Anterior cingulate cortex (tissue), 58 donors: Measurements from ENCODE around the gene G3BP2.
A peak's percentile ranks its signal among the peaks of the same experiment; 100 is the strongest.
"Not testable (repeated sequence)": the region's sequence is repeated elsewhere in the genome, so short reads cannot be mapped to it uniquely, and the experiment has no call there.

Source experiments
- DNase-seq, 58 donors: peaks; one replicate each; lab custom pipeline; 2025; lab: John Stamatoyannopoulos, UW

Gene G3BP2

DNA sequence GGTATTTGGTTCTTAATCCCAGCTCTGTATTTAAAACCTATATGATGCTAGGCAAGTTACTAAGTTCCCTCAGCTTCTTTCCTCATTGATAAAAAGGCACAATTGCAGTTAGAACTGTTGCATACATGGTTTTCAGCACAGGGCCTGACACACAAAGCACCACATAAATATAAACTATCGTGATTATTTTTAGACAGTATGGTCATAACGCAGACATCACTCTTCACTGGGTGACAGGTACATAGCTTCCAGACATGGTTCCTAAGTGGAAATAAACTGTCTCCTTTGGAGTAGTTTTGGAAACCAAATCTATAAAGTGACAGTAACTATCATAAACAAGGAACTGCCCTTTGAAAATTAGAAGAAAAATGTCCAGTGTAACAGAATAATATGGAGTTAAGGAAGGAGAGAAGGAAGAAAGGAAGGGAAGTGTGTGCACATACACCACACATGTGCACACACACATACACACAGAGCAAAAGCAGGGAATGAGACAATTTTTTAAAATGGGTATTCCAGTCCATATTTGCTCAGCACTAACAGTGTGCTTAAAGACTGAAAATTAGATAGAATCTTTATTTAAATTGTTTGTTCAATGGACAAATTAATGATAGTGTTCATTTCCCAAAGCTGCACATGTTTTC lies 12.5 kb upstream of the G3BP2 start:
- DNase-seq, result no peak

DNA sequence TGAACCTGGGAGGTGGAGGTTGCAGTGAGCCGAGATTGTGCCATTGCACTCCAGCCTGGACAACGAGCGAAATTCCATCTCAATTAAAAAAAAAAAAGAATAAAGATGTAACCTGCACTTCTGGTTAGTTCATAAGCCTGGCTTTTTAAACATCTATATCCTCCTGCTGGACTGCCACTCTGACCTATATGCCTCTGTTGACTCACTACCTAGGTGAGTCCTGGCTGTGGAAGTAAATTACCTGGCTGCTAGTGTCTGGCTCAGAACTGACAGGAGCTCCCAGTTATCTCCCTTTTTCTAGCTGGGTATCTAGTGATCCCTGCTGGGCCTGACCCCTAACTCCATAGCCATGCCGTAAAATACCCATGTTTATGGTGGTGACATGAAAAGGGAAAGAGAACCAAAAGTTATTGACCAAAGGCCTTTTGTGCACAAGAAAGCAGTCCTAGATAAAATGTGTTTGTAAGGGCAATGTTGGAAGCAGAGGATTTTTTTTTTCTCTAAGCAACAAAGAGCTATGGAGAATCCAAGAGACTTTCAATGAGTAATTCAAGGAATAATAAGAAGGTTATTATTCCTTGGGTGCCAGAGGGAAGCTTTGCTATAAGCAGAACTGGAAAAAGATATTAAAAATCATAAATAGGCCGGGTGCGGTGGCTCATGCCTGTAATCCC lies 10.4 kb upstream of the G3BP2 start:
- DNase-seq, result no peak

DNA sequence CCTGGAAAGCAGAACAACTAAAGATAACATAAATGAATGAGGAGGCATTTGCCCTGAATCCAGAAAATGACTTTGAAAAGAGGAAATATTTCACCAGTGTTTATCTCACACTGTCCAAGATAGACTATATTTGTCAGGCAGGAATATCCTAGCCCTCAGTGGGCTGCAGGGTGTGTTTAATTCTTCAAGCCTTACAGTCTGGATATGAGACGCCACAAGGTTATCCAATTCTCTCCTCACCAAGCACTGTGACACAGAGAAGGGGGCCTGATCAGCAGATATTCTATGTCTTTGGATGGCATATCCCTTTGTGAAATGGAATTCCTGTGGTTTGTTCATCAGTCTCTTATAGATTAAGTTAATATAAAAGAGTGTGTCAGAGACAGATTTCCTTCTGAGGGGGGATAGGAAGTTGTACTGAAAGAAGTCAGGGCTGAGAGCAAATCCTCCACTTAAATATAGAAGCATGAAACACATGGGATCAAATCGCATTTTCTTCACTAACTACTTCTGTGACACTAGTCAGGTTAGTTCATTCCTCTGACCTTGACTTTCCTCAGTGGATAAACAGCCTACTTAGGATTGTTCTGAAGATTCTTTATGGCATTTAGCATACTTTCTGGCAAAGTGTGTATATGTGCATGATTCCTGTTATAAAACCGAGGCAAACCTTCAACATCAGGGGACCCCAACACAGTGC lies 6.8 kb upstream of the G3BP2 start:
- DNase-seq, result no peak

DNA sequence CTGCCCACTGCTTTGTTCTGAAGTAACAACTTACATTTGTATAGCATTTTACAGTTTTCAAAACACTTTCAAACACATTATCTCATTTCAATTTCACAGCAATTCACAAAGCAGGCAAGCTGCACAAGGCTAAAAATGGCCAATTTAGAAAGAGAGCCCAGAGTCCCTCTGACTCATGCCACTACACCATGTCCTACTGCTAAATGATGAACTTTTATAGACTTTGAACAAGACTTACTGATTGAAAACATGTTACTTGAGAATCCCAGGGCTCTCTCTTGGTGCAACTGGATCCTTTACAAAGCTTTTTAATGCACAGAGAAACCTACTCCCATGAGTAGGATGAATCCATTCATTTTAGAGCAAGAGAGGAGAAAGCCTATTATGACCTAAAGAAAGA lies 5.8 kb upstream of the G3BP2 start:
- DNase-seq, result peak in 4 of 58 donors; percentile 1 to 37 (median 12)

DNA sequence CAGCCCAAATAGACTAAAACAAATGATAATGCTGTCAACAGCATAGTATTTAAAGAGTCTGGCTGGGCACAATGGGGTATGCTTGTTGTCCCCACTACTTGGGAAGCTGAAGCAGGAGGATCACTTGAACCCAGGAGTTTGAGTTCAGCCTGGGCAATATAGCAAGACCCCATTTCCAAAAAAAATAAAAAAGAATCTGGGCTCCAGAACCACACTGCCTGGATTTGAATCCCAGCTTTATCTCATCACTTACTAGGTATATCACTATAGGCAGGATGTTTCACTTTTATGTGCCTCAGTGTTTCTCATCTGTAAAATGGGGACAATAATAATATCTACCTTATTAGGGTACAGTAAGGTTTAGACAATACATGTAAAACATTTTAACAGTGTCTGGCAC lies 5.3 kb upstream of the G3BP2 start:
- no peak for DNase-seq

DNA sequence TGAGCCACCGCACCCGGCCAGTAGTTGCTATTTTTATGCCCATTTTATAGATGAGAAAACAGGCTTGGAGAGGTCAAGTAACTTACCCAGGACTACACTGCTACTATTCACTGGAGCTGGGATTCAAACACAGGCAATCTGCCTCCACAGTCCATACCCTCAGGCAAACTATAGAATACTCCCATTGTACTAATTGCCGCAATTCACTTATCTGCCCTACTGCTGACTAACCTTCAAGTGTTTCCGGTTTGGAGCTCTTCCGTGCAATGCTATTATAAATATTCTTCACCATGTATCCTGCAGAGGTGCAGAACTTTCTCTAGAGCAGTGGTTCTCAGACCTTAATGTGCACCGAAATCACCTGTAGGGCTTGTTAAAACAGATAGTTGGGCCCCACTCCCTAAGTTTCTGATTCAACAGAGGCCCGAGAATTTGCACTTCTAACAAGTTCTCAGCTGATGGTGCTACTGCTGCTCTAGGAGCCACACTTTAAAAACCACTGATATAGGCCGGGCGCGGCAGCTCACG lies 1.9 kb upstream of the G3BP2 start:
- DNase-seq, result no peak

DNA sequence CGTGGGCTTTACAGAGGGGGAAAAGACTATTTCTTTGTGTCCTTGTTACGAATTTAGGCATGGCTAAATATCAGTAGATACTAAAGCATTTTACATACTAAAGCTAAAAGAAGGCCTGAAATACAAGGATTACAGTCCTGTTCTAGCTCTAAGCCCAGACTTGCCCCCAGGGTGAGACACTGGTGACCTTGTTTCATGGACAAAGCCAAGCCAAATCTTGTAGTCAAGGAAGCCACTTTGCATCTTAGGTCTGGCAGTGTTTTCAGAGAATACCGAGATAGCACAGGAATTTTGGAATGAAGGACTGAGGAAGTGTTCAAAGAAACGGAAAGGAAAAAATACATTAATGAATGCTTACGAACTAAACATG lies 733 bp upstream of the G3BP2 start:
- DNase-seq, result peak in 1 of 58 donors; percentile 22

DNA sequence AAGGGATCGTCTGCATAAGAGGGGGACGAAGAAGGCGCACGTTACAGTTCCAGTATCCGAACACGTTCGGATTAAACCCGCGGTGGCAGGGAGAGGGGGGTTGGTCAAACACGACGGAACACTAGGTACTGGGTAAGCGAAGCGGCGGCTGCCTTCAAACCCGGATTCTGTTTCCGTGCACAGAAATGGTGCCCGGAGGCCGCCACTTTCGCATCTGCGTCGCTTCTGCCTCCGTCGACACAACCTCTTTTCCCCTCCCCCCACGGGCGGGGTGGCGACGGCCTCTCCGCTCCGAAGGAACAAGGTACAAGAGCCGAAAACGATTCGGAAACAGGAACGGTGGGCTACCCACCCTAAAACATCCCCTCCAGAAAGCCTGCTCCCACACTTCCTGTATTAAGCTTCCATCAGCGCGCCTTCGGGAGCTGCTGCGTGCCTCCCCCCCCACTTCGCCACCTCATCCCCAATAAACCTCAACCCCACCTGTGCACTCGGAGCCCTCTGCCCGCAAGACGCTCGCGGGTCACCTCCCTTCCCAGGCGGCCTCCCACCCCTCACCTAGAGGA lies 667 bp downstream of the G3BP2 start:
- DNase-seq, result peak in 56 of 58 donors; percentile 5 to 81 (median 54)

DNA sequence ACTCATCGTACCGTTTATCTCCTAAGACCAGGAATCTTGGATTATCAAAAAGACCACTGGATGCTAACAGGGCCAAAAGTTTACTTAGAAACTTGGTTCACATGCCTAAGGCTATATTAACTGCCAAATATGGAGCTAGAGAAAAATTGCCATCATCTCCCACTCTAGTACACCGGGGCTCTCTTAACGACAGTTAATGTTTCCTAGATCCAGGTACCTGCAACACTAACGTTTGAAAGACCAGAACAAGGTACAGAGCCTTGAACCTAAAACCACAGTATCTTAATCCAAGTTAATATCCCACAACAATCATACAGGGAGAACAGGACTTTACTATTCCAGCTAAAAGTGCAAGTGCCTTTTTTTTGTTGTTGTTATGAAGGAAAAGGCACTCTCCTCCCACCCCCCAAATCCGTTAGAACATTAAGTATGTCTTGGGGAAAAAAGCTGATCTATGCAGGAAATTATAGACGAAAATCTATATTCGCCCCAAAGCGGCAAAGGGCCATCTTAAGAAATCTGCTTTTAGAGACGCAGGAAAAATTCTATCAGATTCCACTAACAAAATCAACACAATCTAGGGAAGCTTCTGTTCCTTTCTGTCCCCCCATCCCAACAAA lies 1.3 kb downstream of the G3BP2 start:
- no peak for DNase-seq

DNA sequence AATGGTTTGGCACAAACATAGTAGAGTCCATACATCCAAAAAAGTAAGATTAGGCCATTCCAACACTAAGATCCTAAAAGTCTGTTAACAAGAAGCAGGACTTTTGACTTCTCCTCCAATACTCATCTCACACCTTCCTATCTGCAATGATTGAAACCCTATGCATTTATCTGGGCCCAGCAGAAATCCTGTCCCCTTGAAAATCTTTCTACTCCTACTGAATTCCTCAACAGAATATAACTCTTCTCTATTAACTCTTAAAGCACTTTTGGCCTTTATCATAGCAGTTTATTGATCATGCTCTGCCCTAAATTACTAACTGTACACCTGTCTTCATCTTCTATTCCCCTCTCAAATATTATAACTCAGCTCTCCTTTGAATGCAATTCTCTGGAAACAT lies 4.6 kb downstream of the G3BP2 start:
- no peak for DNase-seq

DNA sequence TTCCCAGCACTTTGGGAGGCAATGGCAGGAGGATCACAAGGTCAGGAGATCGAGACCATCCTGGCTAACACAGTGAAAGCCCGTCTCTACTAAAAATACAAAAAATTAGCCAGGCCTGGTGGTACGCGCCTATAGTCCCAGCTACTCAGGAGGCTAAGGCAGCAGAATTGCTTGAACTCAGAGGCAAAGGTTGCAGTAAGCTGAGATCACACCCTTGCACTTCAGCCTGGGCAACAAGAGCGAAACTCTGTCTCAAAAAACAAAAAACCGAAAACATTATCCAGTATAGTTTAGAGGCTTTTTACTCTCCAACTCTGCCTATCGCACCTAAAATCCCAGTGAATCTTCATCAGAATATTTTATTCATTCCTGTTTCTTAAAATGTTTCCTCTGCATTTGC lies 5.6 kb downstream of the G3BP2 start:
- not testable (repeated sequence) for DNase-seq

DNA sequence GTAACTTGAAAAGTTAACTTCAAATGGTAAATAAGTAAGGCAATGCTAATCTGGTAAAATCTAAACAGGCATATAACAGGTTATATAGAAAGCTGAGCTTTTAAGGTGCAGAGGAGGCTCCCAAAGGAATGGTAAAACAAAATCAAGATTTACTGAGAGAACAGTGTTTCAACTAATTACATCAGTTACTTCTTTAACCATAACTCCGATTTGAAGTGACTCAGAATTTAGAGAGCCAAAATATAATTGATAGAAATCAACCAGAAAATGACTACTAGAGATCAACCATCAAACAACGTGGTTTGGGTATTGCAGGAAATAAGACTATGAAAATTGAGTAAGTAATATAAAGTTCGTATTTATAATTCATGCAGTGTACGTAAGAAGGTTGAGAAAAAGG lies 6.9 kb downstream of the G3BP2 start:
- DNase-seq, result no peak

DNA sequence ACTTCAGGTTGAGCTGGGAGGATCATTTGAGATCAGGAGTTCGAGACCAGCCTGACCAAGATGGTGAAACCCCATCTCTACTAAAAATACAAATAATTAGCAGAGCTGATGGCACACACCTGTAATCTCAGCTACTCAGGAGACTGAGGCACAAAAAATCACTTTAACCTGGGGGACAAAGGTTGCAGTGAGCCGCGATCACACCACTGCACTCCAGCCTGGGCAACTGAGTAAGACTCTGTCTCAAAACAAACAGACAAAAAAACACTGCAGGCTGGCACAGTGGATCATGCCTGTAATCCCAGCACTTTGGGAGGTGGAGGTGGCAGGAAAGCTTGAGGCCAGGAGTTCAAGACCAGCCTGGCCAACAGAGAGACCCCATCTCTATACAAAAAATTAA lies 8.6 kb downstream of the G3BP2 start:
- not testable (repeated sequence) for DNase-seq

DNA sequence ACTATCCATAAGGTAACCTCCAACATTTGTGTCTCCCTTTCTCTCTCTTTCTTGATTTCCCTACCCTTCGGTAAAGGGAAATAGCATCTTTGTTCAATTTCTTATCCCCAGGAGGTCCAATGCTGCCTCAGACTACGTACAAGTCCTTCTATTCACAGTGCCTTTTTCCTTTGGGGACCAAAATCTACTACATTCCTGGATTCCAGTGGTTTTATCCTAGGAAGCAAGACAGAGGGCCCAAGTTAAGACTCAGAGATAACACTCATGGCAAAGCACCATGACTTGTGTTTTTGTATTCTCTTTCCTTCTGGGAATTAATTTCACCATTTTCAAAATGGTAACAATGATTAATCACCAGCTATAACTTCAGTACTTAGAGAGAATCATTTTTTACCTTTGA lies 10.6 kb downstream of the G3BP2 start:
- no peak for DNase-seq

DNA sequence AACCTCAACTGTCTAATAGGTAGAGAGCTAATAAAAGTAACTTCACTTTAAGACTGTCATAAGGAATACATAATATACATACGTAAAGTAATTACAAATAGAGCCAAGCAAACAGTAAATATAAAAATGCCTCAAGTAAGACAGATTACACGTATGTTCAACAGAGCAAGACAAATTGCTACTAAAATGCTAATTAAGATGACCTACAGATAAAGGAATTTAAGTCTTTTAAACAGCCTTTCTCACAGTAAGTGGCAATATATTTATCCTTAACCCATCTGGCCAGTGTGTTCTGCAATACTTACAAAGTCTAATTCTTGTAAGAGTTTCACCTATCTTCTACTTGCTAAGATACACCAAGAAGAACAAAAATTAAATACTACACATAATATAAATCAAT lies 12.7 kb downstream of the G3BP2 start:
- DNase-seq, result no peak

DNA sequence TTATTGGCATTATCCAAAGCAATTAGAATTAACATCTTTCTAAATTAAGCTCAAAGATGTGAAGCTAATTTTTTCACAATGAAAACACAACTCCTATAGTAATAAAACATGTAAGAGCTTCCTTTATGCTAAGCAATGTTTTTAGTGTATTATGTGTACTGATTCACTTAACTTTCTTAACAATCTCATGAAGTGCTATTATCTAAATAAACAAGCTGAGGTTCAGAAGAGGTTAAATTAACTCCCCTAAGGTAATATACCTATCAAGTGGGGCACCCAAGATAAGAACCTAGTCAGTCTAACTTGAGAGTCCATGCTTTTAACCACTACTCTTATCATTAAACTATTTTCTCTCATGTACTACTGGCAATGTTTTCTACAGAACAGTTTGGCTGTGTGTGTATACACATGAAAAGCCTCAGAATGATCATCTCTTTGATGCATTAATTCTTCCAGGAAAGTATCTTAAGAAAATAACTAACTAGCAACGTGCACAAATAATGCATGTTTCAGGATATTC lies 13.6 kb downstream of the G3BP2 start:
- DNase-seq, result no peak

DNA sequence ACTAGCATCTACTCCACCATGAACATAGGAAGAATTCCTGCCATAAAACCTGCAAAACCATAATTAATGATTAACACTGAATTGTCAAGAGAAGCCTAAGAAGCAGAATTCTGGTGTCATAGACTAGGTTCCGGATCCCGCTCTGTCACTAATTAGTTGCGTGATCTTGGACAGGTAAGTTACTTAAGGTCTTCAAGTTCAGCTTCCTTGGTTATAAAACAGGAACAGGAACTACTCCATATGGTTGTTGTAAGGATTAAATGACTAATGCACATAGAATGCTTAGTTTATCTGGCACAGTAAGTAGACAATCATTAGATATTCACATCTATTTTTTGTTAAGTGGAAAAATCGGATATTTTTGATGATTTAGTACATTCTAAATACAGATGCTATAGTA lies 14.3 kb downstream of the G3BP2 start:
- DNase-seq, result no peak

DNA sequence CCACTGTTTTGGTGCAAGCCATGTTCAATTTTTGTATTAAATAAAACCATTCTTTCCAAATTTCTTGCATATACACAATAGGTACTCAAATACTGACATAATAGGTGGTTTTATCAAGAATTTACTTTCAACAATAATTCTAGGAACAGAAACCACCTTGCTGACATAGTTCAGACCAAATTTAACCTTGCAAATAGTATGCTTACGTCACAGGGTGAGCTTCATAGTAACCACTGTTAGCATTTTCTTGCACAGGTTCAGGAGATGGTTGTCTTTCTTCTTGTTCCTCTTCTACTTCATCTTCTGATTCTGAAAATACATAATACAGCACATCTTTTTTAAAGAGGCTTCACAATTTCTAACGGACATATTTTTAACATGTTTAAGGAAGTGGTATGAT lies 17.6 kb downstream of the G3BP2 start:
- DNase-seq, result no peak

DNA sequence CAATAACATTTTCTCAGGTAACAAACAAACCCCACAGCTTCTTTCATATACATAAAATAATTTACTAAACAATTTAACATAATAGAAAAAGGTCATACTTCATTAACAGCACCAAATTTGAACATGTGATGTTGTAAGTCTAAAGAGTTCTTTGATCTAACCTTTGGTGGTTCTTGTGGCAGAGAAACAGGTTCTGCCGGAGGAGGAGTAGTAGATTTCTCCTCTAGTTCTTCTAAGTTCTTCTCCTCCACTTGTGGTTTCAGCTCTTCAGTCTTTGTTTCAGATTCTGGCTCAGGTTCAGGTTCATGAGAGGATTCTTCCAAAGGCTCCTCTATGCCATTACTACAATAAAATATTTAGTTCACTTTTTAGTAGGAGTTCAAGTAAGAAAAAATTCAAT lies 18.3 kb downstream of the G3BP2 start:
- no peak for DNase-seq

DNA sequence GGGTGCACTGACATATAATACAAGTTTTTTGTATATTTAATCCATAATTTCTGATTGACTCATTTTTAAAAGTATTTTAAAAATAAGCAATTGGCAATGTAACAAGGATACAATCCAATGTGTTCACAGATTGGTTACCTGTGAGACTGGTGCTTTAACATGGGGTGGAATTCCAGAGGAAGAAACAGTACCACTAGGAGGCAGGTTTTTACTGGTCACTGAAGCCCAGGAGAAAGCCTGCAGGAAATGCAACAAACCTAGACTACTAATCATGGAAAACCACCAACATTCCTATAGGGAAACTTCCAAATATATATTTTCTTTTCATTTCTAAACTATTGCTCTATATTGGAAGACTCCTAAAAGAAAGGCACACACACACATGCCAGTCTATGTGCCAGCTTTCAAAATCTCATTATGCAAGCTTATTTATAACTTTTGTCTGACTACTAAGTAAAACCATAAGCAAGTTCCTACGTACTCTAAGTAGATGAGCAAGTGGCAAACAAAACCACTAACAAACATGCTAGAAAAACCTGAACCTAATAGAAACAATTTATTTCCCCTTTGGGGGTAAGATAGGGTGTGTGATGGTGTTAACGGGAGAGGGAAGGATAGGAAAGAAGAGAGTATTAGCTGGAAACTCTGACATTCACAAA lies 19.2 kb downstream of the G3BP2 start:
- no peak for DNase-seq
